OCI-LY7 (cell line): Measurements from ENCODE around the gene SPACA7. TPM values are rescaled to one million over a fixed set of nuclear protein-coding genes. Genes with fewer than 3 reads are reported as not detected.
"Not testable (repeated sequence)": the region's sequence is repeated elsewhere in the genome, so short reads cannot be mapped to it uniquely, and the experiment has no call there.

Experiments
- BruUV-seq: library from RNA; stranded (reverse); fragments of 400-500 nt; replicated peaks from 2 replicates; lab custom pipeline; 2021; lab: Mats Ljungman, UMichigan
- CTCF ChIA-PET: fragments of 300-600 bp; sonication (Branson Sonifier 250); formaldehyde crosslinking; loops from one replicate; lab custom pipeline; 2022; ENCODE audit warnings: antibody characterized with exemption; ENCODE audit not compliant: unreplicated experiment; lab: Charles Lee
- POLR2A ChIA-PET: fragments of 300-600 bp; sonication (Branson Sonifier 250); formaldehyde crosslinking; loops from one replicate; lab custom pipeline; 2022; ENCODE audit warnings: antibody characterized with exemption; lab: Charles Lee
- DNase-seq: peaks from one replicate; pipeline ENCODE4 v3.0.0-alpha.2; 2015; ENCODE audit warnings: low spot score
- H2AFZ ChIP-seq: fragments of 200-600 bp; sonication (generic), shearing (Covaris generic); 2 replicates; pipeline ENCODE4 v1.6.1; 2014; ENCODE audit warnings: mild to moderate bottlenecking, antibody characterized with exemption, low read length, moderate library complexity
- H3K27ac ChIP-seq: fragments of 200-600 bp; sonication (generic); 2 replicates; pipeline ENCODE4 v1.5.1; 2014; ENCODE audit warnings: mixed run types, low read depth, mild to moderate bottlenecking, moderate library complexity, low read length, inconsistent platforms; ENCODE audit not compliant: poor library complexity, severe bottlenecking
- H3K36me3 ChIP-seq: fragments of 200-600 bp; sonication (generic); 2 replicates; pipeline ENCODE4 v1.6.1; 2014; ENCODE audit warnings: mild to moderate bottlenecking, antibody characterized with exemption, low read length, moderate library complexity, mixed read lengths; ENCODE audit not compliant: insufficient read depth
- H3K4me1 ChIP-seq: fragments of 200-600 bp; sonication (generic); 2 replicates; pipeline ENCODE4 v1.5.1; 2014; ENCODE audit warnings: mild to moderate bottlenecking, low read length; ENCODE audit not compliant: insufficient read depth, poor library complexity, severe bottlenecking
- H3K4me2 ChIP-seq: fragments of 200-600 bp; sonication (generic); 2 replicates; pipeline ENCODE4 v1.6.1; 2014; ENCODE audit warnings: mild to moderate bottlenecking, low read length
- H3K4me3 ChIP-seq: fragments of 200-600 bp; sonication (generic); 2 replicates; pipeline ENCODE4 v1.5.1; 2014; ENCODE audit warnings: mild to moderate bottlenecking, low read depth, low read length; ENCODE audit not compliant: poor library complexity, severe bottlenecking
- H3K79me2 ChIP-seq: fragments of 200-600 bp; sonication (generic); 2 replicates; pipeline ENCODE4 v1.6.1; 2016; ENCODE audit warnings: low read depth, mild to moderate bottlenecking, low read length, moderate library complexity, mixed read lengths; ENCODE audit not compliant: insufficient read depth
- H3K9me2 ChIP-seq: fragments of 200-600 bp; sonication (generic); 2 replicates; pipeline ENCODE4 v1.6.1; 2016; ENCODE audit warnings: mild to moderate bottlenecking, low read length, mixed read lengths; ENCODE audit not compliant: insufficient read depth
- H3K9me3 ChIP-seq: fragments of 200-600 bp; sonication (generic); 2 replicates; pipeline ENCODE4 v1.6.1; 2014; ENCODE audit warnings: mild to moderate bottlenecking, mixed run types, low read length, mixed read lengths
- H4K20me1 ChIP-seq: fragments of 200-600 bp; sonication (generic); 2 replicates; pipeline ENCODE4 v1.6.1; 2014; ENCODE audit warnings: mild to moderate bottlenecking, antibody characterized with exemption, low read length, moderate library complexity, mixed read lengths; ENCODE audit not compliant: insufficient read depth
- CTCF ChIP-seq: fragments of 200-600 bp; sonication (generic); conservative IDR thresholded peaks from 2 replicates; pipeline ENCODE4 v1.5.1; 2014; ENCODE audit warnings: mild to moderate bottlenecking, antibody characterized with exemption, low read length, moderate library complexity, mixed read lengths
- EZH2phosphoT487 ChIP-seq: fragments of 200-600 bp; sonication (generic); IDR thresholded peaks from 2 replicates; pipeline ENCODE4 v1.6.1; 2018; ENCODE audit warnings: low read depth, borderline replicate concordance, mild to moderate bottlenecking, mixed run types, antibody characterized with exemption, low read length, moderate library complexity, mixed read lengths
- intact Hi-C: fragments of 100-400 bp; cut with micrococcal nuclease; formaldehyde crosslinking; loops from one replicate; pipeline ENCODE4 v1.10.0; 2022; ENCODE audit not compliant: unreplicated experiment
- total RNA-seq, 2 experiments: library from RNA; depleted of rRNA in 1 of 2; stranded (reverse); fragments of >200 nt in 1 of 2; shearing (Covaris generic) in 1 of 2; gene quantifications; 2 replicates each; pipeline ENCODE4 v1.2.3, GENCODE V29; 2014 to 2022

Gene SPACA7
- total RNA-seq, 2 experiments from 2014 or later, result not detected

GRCh38 chr13:112433517-112433916 is 57.4 kb downstream of the SPACA7 start:
- intact Hi-C loops, H3K27ac ChIP-seq, H3K79me2 ChIP-seq, BruUV-seq, H3K36me3 ChIP-seq, H3K9me2 ChIP-seq, H3K4me1 ChIP-seq, H4K20me1 ChIP-seq, H3K4me2 ChIP-seq, POLR2A ChIA-PET, CTCF ChIA-PET, H3K9me3 ChIP-seq, DNase-seq, H2AFZ ChIP-seq, H3K4me3 ChIP-seq: not testable (repeated sequence)

- H3K36me3 ChIP-seq, result no peaks in the 10 kb centered on the region
- intact Hi-C loops, result no loop called here
- H3K27ac ChIP-seq, result no peak overlapping the region
- H2AFZ ChIP-seq, result no peak overlapping the region
- no peak for TF ChIP-seq EZH2phosphoT487
- no peak for TF ChIP-seq CTCF
- no peak for DNase-seq
- H3K9me2 ChIP-seq, result no peaks in the 10 kb centered on the region
- H3K4me2 ChIP-seq, result no peak overlapping the region
- no peaks in the 10 kb centered on the region for H3K79me2 ChIP-seq
- CTCF ChIA-PET, result no interaction called here
- no peaks in the 10 kb centered on the region for H3K9me3 ChIP-seq
- POLR2A ChIA-PET, result no interaction called here
- no peaks in the 10 kb centered on the region for H3K4me1 ChIP-seq
- H4K20me1 ChIP-seq, result no peaks in the 10 kb centered on the region
- BruUV-seq, result no TSS peak
- H3K4me3 ChIP-seq, result no peak overlapping the region
Observed at GRCh38 chr13:112434032-112434431, 57.9 kb downstream of the SPACA7 start.

- H3K36me3 ChIP-seq, result no peaks in the 10 kb centered on the region
- BruUV-seq, result no TSS peak
- no peaks in the 10 kb centered on the region for H3K9me2 ChIP-seq
- no peaks in the 10 kb centered on the region for H3K9me3 ChIP-seq
- H3K27ac ChIP-seq, result no peak overlapping the region
- H3K4me3 ChIP-seq, result no peak overlapping the region
- TF ChIP-seq CTCF, result no peak
- no peak for TF ChIP-seq EZH2phosphoT487
- H4K20me1 ChIP-seq, result no peaks in the 10 kb centered on the region
- no peaks in the 10 kb centered on the region for H3K4me1 ChIP-seq
- intact Hi-C loops, result no loop called here
- POLR2A ChIA-PET, result no interaction called here
- H3K79me2 ChIP-seq, result no peaks in the 10 kb centered on the region
- CTCF ChIA-PET, result no interaction called here
- no peak overlapping the region for H2AFZ ChIP-seq
- no peak for DNase-seq
- H3K4me2 ChIP-seq, result no peak overlapping the region
Observed at GRCh38 chr13:112434937-112435523, 58.9 kb downstream of the SPACA7 start.
